D341Med (cell line): ENCODE results near the gene MRPL57.
"Not testable (repeated sequence)": the region's sequence is repeated elsewhere in the genome, so short reads cannot be mapped to it uniquely, and the experiment has no call there.

Source experiments
- DNase-seq: peaks from one replicate; pipeline ENCODE4 v3.0.0; 2012; ENCODE audit warnings: low spot score

Gene MRPL57

DNA sequence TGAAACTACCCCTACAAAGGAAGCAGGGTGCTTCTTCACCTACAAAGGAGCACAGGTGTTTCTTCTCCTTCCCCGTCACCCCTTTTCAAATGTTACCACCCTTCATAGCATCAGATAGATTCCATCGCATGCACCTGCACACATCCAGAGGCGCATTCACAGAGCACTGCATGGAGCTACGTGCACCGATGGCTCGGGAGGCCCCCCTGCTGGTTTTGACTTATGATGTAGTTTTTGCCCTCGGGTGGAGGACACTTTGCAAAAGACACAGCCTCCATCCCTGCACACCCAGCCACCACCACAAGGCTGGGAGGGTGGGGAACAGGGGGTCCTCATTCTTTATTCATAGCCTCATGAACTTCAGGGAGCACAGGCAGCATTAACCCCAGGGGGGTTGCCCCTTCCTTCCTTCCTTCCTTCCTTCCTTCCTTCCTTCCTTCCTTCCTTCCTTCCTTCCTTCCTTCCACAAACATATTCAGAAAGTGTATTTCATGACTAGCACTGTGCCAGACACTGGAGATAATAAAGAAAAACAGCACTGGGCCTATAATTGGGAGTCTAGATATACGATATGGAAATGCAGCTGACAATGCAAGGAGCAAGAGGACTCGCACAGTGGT lies 21.3 kb downstream of the MRPL57 start:
- DNase-seq: not testable (repeated sequence)

DNA sequence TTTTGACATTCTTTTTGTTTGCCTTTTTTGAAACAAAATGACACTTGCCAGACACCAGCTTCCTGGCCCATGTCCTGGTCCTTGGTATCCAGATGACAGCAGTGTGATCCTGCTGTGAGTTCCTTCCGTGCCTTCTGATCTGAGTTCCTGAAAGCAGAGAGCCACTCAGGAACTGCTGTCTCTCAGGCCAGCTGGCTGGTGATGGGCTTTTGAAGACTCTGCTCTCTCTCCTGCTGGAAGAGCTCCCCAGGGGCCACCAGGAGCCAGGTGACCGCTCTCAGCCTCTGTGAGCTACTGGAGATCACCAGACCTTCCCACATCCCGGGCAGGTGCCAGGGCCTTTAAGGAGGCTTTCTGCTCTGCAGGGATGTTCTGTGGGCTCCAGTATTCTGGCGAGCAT lies 21.9 kb downstream of the MRPL57 start:
- not testable (repeated sequence) for DNase-seq

DNA sequence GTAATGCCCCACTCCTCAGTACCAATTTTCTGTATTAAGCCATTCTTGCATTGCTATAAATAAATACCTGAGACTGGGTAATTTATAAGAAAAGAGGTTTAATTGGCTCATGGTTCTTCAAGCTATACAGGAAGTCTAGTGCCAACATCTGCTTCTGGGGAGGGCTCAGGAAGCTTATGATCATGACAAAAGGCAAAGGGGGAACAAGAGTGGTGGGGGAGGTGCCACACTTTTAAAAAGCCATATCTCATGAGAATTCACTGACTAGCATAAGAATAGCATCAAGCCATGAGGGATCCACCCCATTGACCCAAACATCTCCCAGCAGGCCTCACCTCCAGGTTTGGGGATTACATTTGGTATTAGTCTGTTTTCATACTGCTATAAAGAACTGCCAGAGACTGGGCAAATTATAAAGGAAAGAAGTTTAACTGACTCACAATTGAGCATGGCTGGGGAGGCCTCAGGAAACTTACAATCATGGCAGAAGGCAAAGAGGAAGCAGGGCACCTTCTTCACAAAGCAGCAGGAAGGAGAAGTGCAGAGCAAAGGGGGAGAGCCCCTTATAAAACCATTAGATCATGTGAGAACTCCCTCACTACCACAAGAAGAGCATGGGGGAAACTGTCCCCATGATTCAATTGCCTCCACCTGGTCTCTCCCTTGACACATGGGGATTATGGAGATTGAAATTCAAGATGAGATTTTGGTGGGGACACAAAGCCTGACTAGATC lies 25.2 kb downstream of the MRPL57 start:
- DNase-seq: not testable (repeated sequence)

DNA sequence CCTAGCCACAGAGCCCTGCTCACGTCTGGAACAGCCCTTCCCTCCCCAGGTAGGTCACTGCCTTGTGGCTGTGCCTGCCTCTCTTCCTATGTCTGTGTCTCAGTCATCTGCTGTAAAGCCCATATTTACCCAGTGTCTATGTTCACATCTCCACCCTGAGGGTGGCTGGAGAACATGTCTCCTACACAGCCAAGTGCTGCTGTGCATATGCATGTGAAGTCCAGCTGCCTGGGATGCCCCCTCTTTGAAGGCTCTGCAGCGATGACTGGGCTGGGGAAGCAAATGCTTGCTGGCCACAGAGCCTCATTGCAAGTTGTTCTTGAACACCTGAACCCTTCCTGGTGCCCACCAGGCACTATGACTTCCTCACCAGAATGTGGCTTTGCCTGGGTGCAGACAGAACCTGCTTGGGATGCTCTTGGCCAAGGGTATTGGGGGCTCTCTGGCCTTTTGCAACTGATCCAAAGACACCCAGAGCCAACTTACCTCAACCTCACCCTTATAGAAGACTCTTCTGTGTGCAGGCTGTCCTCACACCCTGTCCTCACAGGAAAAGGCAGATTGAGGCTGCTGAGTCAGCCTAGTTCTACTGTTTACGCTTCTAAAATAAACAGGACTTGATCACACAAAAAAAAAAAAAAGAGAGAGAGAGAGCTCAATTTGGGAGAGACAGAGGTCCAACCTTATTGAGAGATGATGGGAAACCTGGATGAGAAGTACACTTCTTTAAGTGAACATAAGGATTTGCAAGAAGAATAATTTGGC lies 26.5 kb downstream of the MRPL57 start:
- DNase-seq: no peak

DNA sequence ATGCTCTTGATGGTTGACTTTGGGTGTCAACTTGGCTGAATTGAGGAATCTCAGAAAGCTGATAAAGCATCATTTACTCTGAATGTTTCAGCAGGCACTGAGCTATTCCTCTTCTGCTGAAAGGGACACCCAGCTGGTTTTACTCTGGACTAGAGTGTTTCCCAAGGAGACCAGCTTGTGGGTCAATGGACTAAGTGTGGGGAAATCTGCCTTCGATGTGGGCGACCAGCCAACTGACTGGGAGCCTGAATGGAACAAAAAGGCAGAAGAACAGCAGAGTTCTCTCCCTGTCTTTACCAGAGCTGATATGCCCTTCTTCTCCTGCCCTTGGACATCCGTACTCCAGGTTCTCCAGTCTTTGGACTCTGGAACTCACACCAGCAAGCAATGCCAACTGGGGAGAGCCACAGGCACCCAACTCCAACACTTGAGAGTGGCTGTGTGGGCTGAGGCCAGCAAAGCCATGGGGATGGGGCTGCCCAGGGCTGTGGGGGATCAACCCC lies 32.2 kb downstream of the MRPL57 start:
- no peak for DNase-seq

DNA sequence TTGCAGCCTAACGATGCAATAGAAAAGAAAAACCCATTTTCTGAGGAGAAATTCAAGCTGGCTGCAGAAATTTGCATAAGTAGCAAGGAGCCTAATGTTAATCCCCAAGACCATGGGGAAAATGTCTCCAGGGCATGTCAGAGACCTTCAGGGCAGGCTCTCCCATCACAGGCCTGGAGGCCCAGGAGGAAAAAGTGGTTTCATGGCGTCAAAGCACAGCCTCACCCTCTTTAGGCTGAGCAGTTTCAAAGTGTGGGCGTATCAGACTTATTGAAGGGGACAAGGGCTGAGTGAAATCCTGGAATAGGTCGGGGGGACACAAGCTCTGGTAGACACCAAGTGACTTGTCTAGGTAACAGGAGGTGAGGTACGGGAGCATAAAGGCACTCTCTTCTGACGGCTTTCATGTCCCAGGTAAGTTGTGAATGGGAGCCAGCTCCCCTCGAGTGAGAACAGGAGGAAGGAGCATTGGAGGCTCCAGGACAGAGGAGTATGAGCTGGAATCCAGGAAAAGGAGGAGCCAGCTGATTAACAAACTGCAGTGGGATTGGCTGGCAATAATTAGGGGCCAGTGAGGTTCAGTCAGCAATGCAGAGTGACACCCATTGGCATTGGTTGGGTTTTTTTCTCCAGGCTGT lies 35.8 kb downstream of the MRPL57 start:
- DNase-seq: no peak

DNA sequence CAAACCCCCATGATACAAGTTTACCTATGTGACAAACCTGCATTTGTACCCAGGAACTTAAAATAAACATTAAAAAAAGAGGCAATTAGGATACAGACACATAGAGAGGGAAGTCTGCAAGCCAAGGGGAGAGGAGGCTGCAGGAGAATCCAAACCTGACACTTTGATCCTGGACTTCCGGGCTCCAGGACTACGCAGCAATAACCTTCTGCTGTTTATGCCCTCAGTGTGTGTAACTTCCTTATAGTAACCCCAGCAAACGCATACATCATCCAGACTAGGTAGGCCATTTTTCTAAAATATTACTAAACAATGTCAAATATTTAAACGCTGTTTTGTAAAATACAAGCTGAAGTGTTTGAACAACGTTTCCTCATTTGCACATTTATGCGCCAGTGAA lies 39.0 kb downstream of the MRPL57 start:
- not testable (repeated sequence) for DNase-seq

DNA sequence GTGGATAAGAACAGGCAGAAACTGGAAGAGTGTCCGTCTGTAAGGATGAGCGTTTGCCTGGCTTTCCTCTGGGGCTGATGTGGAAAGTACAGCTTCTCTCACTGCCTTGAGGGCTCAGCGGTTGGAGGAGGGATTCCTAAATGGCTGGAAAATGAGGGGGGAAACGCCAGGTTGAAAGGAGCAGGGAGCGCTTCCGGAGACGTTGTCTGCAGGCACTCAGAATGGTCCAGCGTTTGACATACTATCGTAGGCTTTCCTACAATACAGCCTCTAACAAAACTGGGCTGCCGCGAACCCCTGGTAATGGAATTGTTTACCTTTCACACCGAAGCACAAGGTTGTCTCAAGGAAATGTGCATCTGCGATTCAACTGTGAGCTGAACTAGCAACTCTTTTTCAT lies 39.9 kb downstream of the MRPL57 start:
- DNase-seq: no peak

DNA sequence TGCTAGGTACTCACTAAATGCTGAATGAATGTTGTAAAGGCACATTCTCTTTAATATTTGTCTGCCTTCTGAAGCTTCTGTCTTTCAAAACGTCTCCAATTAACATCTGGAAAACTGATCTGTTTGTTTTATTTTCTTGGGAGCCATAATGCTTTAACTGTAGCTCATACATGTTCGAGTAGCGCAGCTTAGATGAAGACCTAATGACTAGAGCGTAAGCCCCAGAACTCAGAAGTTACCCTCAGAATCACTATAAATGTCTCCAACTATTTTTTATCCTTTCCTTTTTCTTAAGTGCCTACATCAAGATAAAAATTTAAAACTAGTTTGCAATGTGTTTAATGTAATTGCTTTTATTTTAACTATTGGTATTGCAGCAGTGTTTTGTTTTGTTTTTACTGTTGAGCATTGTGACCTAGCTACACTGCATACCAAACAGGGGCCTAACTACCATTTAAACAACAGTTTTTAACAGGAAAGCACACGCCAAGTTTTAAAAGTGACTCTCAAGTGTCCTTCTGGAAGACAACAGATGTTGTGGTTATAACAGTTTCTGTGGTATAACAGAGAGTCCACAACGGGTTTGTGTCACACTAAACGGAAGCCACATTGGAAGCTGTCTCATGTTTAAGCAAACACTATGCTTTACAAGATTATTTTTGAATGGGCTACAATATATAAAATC lies 42.0 kb downstream of the MRPL57 start:
- DNase-seq: no peak

DNA sequence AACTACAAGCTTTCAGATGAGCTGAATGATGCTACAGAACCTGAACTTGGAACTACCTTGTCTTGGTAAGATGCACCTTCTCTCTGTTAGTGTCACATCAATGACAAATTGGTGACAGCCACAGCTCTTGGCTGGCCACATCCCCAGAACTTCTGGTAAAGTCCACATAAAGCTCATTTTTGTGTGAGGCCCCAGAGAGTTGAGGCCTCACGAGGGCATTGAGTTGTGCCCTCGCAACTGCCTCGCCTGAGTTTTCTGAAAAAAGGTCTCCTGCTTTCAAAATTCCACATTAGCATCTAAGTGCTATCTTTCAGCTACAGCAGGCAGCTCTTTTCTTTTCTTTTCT lies 42.6 kb downstream of the MRPL57 start:
- DNase-seq: no peak

DNA sequence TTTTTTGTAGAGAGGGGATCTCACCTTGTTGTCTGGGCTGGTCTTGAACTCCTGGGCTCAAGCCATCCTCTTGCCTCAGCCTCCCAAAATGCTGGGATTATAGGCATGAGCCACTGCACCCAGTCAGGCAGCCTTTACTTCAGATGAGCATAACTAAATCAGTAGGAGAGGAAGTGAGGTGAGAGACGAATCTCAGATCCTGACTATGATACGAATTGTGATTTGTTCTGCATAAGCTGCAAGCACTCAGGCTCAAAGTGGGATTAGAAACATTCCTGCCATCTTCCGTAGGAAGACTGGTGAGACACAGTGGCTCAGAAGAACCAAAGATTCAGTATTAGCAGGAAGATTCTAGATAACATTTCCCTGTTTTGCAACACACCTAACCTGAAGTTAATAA lies 43.3 kb downstream of the MRPL57 start:
- not testable (repeated sequence) for DNase-seq

DNA sequence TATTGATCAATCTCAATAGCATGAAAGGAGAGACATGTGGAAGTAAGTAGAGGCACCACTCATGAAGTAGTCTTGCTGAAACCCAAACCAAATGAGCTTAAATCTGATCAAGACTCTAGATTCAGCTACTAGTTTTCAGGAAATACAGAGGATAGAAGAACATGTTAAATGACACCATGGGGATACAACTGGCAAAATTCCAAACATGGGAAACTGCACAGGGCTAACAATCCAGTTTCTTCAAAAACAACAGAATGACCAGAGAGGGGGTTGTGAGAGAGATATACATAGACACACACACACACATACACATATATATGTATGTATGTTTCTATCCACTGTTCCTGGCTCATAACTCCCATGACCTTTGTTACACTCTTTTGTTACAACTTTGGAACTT lies 44.8 kb downstream of the MRPL57 start:
- DNase-seq: no peak

DNA sequence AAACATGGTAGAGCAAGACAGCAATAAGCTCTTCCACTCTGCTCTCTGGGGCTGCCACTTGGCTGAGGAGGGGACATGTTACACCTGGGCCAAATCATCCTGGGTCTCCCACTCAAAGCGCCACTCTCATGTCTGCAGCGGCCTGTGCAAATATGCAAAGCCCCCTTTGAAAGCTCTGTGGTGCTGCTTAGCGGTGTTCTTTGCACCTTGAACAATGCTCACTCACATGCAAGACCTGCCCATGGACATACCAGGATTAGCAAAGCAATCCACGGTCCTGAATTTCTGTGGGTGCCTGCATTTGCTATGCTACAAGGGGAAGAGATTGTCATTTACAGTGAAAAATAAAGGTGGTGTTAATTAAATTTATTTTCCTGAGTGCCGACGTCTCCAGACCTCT lies 48.6 kb downstream of the MRPL57 start:
- no peak for DNase-seq

DNA sequence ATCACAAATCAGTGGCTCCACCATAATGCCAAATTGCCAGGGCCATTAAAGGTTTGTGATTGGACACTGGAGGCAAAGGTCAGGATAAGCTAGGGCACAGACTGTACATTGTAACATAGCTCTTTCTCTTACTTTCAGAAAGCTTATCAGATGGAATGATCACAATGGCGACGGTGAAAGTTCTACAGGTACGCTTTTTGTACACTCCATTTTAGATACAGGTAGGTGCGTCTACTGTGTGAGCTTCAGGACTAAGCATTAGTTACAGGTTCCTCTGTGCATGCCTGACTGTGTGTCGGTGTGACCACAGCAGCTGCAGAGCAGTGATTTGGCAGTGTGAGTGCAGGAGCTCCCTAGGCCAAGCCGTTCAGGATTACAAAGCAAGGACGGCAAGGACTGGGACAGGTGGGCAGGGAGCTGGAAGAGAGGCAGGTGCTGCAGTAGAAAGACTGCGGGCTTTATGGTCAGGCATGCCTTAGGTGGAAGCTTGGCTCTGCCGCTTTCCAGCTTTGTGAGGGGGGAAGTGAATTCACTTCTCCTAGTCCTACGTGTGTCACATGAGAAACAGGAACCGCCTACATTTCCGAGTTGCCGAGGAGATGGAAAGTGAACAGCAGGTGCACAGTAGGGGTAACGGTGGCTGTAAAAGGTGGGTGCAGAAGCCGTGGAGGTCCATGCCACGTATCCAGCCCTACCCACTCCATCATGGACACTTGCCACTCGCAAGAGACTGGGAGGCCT lies 49.6 kb downstream of the MRPL57 start:
- DNase-seq: no peak

DNA sequence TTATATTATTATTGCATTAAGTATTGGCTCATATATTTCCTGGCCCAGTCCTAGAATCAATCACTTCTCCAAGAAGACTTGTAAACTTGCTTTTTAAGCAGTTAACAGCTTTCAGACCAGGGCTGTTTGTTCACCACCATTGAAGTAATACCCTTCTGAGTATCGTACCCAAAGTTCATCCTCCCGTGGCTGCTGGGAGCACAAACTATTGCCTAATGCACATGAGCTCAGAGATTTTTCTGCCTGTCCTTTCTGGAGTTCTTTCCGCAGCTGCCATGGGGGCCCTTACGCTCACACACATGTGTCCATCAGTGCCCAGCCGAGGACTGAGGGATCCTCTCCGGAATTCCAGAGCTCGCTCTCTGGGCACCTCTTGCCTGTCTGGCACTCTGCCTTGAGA lies 51.5 kb downstream of the MRPL57 start:
- DNase-seq: no peak
